Hindlimb muscle (tissue), 1 donor: ENCODE measurements around the gene GPR137. TPM values are rescaled to one million over a fixed set of nuclear protein-coding genes. Genes with fewer than 3 reads are reported as not detected.

ENCODE experiments used
- DNase-seq: peaks from one replicate; pipeline ENCODE4 v3.0.0-alpha.2; 2013
- polyA plus RNA-seq: library from polyadenylated mRNA; unstranded; fragments of 120-200 nt; gene quantifications from one replicate; pipeline ENCODE4 v1.2.1, GENCODE V29; 2013; ENCODE audit not compliant: insufficient read length

The GPR137 gene
- polyA plus RNA-seq, 1 donor, result 23.1 TPM

DNA sequence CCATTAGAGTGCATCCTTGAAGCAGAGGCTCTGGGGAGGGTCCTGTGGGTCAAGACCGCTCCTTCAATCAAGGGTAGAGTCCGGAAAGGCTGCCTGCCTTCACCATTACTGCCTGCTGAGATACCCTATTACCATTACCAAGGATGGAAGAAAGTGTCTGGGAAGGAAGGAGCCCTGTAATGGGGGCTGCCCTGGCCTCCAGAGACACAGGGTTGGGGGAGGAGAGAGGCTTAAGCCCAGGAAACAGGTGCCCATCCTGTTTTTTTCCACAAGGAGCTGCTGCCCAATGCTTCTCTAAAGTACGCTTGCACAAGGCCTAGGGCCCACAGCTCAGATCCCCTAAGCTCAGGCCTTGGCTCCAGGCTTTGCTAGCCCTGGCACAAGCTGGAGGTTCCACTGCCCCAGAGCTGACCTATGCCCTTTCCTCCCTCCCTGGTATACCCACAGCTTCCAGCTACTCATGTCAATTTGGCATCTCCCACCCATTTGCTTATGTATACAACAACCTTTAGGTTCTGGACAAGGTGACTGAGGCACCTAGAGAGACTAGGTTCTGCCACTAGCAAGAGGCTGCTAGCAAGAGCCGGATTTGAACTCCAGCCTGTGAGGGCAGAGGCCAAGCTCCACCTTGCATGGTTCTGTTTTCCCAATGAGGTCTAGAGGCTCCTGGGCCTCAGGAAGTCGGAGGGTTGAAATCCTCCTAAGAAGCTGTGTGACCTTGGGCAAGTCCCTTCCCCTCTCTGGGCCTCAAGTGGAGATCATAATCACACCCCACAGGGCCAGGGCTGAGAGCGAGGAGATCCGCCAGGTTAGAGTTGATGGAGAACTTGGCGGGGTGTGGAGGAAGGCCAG, 35.9 kb upstream of the GPR137 start:
- no peak for DNase-seq

DNA sequence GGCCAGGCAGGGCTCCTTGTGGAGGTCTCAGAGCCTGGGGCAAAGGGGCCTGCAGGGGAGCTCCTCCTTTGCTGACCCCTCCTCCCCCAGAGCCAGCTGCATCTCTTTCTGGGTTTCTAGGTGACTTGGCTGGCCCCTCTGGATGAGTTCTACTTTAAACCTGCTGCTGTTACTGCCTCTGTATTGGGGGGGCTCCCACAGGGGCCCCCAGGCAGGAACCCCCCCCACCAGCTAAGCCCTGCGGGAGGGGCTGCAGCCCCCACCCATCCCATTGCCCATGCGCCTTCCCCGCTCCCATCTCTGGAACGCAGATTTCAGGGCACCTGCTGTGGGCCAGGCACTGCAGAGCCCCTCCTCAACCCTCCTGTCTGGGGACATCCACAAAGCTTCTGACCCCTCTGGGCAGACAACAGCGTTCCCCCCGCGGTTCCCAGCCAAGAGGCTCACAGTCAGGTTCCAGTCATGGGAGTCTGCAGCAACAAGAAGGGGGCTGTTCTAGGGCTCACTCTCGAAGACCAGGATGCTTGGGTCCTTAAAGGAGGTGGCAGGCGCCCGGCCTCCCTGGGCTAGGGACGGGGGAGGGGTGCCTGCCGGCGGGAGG, 35.1 kb upstream of the GPR137 start:
- DNase-seq, result no peak

DNA sequence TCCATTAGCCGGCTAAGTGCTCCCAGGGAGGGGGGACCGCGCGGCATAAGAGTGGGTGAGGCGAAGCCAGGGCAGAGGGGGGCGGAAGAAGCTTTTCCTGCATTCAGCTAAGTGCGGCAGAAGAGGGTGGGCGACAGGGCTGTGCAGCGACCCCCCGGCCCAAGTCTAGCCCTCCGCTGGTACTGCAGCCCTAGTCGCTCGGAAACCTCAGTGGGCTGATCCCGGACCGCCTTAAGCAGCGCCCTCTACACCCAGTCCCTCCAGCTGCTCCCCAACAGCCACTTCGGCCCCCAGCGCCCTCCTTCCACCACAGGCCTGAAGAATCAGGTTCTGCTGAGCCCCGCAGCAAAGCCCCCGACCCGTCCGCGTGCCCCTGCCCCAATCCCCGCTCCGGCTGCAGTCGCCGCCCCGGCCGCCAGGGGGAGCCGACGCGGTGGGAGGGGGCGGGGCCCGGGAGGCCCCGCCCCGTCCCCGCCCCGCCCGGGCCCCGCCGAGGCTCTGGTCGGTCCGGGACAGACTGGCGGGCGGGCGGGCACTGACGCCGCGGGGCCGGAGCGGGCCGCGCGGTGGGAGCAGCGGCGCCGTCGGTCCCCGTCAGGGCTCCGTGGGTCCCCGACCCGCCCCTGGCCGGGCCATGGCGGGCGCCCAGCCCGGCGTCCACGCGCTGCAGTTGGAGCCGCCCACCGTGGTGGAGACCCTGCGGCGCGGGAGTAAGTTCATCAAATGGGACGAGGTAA, 34.5 kb upstream of the GPR137 start, which contains the start of gene PLCB3:
Gene PLCB3 (plus strand): TSS at position 515 of the 737 bp plus-strand sequence. CDS start 120 bp downstream, at position 635.
- DNase-seq, result no peak

DNA sequence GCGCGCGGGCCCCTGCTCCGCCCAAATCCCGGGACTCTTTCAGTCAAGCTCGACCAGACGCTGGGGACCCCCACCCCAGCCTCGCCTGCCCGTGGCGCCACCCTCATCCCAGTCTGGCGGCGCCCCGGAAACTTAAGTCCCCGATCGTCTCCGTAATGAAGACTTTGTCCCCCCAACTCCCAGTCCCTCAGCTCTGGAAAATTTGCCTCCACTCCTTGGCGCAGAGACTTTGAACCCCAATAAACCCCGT, 34.0 kb upstream of the GPR137 start:
- DNase-seq, result no peak

DNA sequence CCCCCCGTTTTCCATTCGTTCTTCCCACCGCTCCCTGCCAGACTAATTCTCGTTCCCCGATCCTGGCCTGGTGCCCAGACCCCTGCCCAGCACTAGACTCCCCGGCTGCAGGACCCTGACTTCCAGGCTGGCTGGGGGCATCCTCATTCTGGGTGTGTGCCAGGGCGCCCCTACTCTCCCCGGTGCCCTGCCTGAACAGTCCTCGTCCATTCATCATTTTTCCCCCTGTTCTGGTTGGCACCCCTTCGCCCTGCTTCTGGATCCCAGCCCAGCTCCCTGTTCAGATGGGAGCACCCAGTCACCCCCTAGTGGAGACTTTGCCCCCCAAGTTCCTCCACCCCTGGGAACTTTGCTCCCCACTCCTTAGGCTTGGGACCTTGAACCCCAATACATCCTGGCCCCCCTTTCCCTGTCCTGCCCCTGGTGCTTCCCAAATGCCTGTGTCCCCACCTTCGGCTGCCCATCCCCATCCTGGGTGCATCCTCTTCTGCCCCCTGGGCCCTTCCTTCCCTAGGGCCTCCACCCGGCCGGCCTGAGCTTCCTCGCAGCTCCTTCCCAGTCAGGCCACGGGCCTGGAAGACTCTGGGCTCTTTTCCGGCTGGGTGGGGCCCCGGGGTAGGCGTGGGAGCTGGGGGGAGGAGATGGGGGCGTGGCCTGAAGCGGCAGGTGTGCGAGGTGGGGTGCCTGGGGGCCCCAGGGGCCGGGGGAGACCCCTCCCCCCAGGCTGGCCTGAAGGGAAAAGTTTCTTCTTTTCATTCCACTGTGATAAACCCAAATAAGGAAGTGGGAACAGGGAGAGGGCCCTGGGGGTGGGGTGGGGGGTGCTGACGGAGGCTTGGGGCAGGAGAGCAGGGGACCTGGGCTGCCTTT, 33.4 kb upstream of the GPR137 start:
- no peak for DNase-seq

DNA sequence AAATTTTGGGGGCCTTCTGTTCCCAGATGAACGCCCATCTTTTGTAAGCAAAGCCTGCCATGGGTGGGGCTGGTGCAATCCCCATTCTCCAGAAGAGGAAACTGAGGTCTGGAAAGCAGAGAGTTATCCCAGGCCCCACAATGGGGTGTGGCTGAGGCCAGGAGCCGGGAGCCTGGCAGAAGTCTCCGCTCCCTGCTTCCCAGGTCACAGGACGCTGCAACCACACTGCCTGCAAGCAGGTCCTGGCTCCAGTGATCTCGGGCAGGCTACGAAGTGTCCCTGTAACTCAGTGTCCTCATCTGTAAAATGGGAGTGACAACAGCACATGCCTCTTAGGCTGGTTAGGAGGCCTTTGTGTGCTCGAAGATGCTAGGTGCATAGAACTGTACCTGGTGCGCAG, 32.6 kb upstream of the GPR137 start:
- DNase-seq, result no peak

DNA sequence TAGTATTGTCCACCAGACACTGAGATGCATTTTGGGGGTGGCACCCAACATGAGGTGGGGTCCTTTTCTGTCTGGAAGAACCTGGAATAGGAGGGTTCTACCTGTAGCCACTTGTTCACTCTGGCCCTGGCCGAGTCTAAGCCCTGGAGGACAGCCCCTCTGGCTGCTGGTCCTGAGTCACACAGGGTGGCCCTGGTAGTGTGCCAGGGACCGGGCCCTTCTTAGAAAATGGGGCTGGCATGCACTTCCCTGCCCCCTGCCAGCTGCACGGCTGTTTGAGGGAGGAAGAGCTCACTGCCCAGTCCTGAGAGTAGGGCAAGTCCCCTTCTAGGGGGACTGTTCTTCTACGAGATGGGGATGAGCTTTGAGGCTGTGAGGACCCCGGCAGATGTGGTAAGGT, 32.2 kb upstream of the GPR137 start:
- DNase-seq, result no peak

DNA sequence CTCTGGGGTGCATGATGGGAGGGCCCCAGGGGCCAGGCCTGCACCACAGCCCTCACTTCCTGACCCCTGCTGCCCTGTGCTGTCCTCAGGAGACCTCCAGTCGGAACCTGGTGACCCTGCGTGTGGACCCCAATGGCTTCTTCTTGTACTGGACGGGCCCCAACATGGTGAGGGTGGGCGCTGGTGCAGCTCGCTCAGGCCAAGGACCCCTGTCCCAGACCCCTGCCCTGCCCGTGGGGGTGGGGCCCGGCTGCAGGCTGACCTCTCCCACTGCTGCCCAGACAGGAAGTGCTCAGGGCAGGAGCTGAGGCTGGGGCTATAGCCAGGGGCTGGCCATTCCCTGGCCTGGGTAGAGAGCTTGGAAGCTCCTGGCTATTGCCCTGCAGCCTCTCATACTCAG, 31.3 kb upstream of the GPR137 start:
- no peak for DNase-seq

DNA sequence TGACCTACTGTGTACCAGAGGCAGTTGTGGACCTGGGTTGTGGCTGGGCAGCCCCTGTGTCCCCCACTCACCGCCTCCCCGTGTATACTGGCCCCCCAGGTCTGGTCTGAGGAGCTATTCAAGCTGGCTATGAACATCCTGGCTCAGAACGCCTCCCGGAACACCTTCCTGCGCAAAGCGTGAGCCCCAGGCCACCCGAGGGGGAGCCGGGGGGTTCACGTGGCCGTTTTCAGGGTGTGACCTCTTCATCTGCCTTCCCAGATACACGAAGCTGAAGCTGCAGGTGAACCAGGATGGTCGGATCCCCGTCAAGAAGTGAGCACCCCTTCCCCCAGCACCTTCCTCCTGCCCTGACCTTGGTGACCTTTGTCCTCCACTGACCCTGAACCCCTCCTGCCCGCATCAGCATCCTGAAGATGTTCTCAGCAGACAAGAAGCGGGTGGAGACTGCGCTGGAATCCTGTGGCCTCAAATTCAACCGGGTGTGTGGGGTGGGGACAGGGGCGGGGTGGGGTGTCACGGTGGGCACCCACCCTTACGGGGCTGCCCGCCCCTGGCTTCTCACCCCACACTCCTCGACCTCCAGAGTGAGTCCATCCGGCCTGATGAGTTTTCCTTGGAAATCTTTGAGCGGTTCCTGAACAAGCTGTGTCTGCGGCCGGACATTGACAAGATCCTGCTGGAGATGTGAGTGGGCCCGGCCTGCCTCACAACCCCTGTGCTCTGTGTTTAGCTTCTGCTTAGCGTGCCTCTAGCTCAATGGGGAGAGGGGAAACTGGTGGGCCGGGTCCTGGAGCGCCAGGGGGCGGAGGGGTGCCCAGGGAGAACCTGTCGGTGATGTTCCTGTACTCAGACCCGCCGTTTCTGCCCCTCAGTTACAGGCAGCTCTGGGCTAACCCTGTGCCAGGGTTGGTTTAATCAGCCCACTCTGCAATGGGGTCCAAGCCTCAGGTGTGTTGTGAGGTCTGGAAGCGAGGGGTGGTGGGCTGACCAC, 30.2 kb upstream of the GPR137 start:
- no peak for DNase-seq

DNA sequence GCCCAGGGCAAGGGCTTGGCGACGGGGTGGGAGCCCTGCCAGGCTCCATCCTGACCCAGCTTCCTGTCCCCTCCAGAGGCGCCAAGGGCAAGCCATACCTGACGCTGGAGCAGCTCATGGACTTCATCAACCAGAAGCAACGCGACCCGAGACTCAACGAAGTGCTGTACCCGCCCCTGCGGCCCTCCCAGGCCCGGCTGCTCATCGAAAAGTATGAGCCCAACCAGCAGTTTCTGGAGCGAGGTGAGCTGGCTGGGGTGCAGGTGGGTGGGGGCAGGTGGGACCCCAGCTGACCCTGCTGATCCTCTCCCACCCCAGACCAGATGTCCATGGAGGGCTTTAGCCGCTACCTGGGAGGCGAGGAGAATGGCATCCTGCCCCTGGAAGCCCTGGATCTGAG, 29.3 kb upstream of the GPR137 start:
- no peak for DNase-seq

DNA sequence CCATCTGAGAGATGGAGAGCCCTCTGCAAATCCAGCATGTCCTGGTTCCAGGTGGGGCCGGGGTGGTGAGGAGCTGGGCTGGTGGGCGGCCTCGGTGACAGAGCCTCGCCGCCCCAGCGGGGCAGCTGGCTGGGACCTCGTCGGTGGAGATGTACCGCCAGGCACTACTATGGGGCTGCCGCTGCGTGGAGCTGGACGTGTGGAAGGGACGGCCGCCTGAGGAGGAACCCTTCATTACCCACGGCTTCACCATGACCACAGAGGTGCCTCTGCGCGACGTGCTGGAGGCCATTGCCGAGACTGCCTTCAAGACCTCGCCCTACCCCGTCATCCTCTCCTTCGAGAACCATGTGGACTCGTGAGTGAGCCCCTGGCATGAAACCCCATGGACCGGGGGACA, 27.3 kb upstream of the GPR137 start:
- no peak for DNase-seq

DNA sequence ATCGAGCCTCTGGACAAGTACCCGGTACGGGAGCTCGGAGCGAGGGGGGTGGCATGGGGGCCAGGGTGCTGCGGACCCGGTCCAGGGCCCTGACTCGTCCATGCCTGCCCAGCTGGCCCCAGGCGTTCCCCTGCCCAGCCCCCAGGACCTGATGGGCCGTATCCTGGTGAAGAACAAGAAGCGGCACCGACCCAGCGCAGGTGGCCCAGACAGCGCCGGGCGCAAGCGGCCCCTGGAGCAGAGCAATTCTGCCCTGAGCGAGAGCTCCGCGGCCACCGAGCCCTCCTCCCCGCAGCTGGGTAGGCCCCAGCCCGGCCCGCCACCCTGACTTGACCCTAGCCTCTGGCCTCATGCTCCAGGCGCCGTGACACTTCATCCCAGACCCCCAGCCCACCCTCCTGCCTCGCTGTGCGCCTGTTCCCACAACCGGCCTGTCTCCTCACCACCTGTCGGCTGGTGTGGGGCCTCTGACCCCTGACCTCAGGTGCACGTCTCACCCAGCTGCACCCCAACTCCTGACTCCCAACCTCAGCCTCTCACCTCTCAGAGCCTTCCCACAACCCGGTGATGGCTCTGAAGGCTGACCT, 26.6 kb upstream of the GPR137 start:
- DNase-seq, result no peak

DNA sequence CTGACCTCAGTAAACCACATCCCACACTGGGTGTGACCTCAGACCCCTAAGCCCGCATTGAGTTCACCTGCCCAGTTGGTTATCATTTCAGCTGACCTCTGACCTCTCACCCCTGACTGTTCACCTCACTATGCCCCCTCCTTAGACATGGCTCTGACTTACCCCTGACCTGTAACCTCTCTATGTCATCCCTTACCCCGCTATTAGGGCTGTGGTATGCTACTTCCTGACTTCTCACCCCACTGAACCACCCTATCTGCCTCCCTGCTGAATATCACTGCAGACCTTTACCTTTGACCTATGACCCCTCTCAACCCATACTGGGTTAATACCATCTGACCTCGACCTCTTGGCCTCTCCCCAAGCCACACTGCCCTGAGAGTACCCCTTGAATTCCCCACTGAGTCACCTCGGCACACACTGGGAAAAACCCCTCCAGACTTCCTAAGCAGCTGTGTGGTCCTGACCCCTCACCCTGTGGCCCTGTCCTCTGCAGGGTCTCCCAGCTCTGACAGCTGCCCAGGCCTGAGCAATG, 26.0 kb upstream of the GPR137 start:
- no peak for DNase-seq

DNA sequence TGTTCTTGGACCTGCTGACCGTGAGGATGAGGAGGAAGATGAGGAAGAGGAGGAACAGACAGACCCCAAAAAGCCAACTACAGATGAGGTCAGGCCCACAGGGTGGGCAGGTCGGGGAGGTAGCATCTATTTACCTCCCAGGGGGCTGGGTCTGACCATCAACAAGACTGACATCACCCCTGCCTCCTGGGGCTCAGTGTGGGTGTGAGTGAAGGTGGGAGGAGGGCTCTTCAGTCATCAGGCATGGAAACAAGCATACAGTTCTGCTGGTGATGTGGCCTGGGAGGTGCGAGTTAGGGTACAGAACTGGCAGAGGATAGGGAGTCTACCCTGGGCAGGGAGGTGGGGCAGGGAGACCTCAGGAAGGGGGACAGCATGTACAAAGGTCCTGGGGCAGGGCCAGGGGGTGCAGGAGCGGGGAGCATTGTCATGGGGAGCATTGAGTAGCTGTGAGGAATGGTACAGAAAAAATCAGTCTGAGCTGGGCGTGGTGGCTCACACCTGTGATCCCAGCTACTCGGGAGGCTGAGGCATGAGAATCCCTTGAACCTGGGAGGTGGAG, 25.4 kb upstream of the GPR137 start:
- no peak for DNase-seq

DNA sequence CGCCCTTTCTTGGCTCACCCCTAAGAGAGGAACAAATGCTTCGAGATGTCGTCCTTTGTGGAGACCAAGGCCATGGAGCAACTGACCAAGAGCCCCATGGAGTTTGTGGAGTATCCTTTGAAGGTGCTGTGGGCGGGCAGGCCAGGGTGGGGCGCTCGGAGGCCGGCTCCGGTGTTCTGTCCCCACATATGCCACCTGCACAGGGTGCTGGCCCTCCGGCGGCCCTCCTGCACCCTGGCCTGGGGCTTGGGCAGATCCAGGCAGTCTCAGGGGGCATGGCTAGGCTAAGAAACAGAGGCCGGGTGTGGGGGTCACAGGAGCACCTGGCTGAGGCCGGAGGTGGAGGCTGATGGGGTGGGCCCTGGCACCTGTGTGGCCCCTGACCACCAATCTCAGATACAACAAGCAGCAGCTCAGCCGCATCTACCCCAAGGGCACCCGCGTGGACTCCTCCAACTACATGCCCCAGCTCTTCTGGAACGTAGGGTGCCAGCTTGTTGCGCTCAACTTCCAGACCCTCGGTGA, 24.0 kb upstream of the GPR137 start:
- DNase-seq, result no peak

DNA sequence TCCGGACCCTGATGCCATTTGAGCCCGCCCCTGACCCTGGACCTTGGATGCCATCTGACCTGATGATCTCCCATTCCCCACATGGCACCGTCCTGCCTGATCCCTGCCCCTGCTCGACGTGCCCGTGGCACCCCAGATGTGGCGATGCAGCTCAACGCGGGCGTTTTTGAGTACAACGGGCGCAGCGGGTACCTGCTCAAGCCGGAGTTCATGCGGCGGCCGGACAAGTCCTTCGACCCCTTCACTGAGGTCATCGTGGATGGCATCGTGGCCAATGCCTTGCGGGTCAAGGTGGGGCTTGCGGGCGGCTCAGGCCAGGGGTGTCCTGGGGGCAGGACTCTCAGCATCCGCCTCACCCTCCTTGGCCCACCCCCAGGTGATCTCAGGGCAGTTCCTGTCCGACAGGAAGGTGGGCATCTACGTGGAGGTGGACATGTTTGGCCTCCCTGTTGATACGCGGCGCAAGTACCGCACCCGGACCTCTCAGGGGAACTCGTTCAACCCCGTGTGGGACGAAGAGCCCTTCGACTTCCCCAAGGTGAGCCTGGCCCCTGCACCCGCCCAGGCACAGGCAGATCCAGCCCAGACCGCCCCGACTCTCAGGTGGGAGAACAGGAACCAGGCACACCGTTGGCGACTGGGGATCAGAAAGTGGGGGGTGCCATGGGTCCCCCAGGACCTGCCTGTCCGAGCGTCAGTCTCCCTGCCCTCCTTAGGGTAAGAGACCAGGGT, 23.2 kb upstream of the GPR137 start:
- no peak for DNase-seq

DNA sequence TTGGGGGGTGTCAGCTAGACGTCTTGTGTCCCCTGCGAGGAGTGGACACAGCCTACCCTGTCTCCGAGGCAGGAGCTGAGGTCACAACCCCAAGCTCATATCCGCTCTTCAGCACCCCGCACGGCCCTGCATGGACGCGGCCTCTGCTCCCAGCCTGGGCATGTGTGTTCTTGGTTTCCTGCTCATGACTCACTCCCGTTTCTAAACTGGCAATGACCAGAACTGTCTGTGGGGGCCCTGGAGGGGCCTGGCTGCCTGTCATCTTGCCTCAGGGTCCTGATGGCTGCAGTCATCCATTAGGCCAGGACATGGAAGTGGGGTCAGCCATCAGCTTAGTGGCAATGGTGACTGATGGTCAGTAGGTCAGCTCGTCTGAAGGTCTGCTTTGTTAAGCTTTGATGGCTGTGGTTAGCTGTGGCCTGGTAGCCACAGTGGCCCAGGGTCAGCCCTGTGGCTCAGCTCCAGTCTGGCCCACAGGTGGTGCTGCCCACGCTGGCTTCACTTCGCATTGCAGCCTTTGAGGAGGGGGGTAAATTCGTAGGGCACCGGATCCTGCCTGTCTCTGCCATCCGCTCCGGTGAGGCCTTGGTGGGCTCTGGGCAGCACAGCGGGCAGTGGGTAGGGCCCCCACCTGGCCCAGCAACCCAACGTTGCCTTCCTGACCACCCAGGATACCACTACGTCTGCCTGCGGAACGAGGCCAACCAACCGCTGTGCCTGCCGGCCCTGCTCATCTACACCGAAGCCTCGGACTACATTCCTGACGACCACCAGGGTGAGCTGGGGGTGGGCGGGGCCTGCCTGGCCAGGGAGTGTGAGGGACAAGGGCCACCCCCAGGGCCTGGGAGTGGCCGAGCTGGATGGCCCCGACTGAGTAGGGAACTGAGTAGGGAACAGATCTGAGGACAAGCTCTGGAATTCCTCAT, 22.4 kb upstream of the GPR137 start:
- DNase-seq, result no peak

DNA sequence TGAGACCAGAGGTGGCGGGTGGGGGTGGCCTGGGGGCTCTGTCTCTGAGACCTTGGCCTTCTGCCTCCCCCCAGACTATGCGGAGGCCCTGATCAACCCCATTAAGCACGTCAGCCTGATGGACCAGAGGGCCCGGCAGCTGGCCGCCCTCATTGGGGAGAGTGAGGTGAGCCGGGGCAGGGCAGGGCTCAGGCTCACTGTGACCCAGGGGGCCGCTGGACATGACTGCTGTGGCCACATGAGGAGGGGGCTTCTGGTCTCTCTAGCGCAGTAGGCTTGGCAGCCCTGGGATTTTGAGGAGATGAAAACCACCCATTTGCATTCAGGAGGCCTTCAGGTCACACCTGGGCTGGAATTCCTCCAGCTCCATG, 21.7 kb upstream of the GPR137 start:
- no peak for DNase-seq
